Mucosa of gallbladder (tissue), 1 donor: ENCODE results near the gene USP17L27. TPM values are rescaled to one million over a fixed set of nuclear protein-coding genes. Genes with fewer than 3 reads are reported as not detected.
"Not testable (repeated sequence)": the region's sequence is repeated elsewhere in the genome, so short reads cannot be mapped to it uniquely, and the experiment has no call there.

Experiments used
- DNase-seq: peaks from one replicate; pipeline ENCODE4 v3.0.0-alpha.2; 2020; ENCODE audit warnings: low spot score
- total RNA-seq: library from RNA; stranded (reverse); gene quantifications from one replicate; pipeline ENCODE4 v1.2.1, GENCODE V29; 2021
- donor health status: DM: no; HTN: no; CAD: no.

The USP17L27 gene, protein sequence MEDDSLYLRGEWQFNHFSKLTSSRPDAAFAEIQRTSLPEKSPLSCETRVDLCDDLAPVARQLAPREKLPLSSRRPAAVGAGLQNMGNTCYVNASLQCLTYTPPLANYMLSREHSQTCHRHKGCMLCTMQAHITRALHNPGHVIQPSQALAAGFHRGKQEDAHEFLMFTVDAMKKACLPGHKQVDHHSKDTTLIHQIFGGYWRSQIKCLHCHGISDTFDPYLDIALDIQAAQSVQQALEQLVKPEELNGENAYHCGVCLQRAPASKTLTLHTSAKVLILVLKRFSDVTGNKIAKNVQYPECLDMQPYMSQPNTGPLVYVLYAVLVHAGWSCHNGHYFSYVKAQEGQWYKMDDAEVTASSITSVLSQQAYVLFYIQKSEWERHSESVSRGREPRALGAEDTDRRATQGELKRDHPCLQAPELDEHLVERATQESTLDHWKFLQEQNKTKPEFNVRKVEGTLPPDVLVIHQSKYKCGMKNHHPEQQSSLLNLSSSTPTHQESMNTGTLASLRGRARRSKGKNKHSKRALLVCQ
- not detected for total RNA-seq

DNA sequence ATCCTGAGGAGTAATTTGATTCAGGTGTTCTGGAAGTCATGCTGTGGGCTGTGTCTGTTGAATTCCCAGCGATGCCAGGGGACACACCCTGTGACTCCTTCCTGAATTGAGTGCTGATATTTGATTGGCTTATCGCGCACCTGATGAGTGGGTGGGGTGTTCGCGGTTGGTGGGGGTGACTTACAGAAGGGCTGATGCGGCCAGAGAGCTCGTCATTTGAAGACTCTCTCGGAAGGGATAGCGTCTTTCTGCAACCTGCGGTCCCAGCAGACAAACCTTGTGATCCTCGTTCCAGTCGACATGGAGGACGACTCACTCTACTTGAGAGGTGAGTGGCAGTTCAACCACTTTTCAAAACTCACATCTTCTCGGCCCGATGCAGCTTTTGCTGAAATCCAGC is at the start of gene USP17L27:
Gene USP17L27, plus strand, starts transcription at position 301 of the 400 bp plus-strand sequence. Its CDS starts 0 bp downstream, at position 301.
- not testable (repeated sequence) for DNase-seq

DNA sequence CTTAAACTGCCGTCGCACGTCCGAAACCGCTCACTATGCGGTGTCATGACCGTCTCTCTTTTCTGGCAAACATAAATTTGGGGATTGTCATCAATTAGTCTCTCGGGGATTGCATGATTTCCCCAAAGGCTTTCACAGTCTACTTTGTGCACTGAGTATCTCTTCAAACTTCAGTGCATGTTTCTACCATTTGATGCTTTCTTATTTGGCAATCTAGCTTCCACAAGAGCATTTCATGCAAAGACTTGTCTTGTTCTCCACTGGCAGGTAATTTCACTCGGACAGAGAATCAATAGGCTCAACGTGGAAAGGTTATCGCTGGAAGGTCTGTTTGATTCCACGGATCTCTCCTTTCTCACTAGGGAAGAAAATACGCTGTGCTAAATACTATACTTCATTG is 19.8 kb upstream of the USP17L27 start:
- not testable (repeated sequence) for DNase-seq

DNA sequence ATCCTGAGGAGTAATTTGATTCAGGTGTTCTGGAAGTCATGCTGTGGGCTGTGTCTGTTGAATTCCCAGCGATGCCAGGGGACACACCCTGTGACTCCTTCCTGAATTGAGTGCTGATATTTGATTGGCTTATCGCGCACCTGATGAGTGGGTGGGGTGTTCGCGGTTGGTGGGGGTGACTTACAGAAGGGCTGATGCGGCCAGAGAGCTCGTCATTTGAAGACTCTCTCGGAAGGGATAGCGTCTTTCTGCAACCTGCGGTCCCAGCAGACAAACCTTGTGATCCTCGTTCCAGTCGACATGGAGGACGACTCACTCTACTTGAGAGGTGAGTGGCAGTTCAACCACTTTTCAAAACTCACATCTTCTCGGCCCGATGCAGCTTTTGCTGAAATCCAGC is 19.1 kb upstream of the USP17L27 start, which contains the start of gene USP17L24:
Gene USP17L24, plus strand, starts transcription at position 301 of the 400 bp plus-strand sequence. Its CDS starts 0 bp downstream, at position 301.
- DNase-seq, result not testable (repeated sequence)

DNA sequence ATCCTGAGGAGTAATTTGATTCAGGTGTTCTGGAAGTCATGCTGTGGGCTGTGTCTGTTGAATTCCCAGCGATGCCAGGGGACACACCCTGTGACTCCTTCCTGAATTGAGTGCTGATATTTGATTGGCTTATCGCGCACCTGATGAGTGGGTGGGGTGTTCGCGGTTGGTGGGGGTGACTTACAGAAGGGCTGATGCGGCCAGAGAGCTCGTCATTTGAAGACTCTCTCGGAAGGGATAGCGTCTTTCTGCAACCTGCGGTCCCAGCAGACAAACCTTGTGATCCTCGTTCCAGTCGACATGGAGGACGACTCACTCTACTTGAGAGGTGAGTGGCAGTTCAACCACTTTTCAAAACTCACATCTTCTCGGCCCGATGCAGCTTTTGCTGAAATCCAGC is 14.3 kb upstream of the USP17L27 start, which contains the start of gene USP17L25:
Gene USP17L25, plus strand, starts transcription at position 301 of the 400 bp plus-strand sequence. Its CDS starts 0 bp downstream, at position 301.
- DNase-seq, result not testable (repeated sequence)

DNA sequence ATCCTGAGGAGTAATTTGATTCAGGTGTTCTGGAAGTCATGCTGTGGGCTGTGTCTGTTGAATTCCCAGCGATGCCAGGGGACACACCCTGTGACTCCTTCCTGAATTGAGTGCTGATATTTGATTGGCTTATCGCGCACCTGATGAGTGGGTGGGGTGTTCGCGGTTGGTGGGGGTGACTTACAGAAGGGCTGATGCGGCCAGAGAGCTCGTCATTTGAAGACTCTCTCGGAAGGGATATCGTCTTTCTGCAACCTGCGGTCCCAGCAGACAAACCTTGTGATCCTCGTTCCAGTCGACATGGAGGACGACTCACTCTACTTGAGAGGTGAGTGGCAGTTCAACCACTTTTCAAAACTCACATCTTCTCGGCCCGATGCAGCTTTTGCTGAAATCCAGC is 9.6 kb upstream of the USP17L27 start, which contains the start of gene USP17L26:
Gene USP17L26, plus strand, starts transcription at position 301 of the 400 bp plus-strand sequence. Its CDS starts 0 bp downstream, at position 301.
- not testable (repeated sequence) for DNase-seq

DNA sequence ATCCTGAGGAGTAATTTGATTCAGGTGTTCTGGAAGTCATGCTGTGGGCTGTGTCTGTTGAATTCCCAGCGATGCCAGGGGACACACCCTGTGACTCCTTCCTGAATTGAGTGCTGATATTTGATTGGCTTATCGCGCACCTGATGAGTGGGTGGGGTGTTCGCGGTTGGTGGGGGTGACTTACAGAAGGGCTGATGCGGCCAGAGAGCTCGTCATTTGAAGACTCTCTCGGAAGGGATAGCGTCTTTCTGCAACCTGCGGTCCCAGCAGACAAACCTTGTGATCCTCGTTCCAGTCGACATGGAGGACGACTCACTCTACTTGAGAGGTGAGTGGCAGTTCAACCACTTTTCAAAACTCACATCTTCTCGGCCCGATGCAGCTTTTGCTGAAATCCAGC is 4.8 kb upstream of the USP17L27 start, which contains the start of gene USP17L5:
Gene USP17L5, plus strand, starts transcription at position 301 of the 400 bp plus-strand sequence. Its CDS starts 0 bp downstream, at position 301.
- not testable (repeated sequence) for DNase-seq

DNA sequence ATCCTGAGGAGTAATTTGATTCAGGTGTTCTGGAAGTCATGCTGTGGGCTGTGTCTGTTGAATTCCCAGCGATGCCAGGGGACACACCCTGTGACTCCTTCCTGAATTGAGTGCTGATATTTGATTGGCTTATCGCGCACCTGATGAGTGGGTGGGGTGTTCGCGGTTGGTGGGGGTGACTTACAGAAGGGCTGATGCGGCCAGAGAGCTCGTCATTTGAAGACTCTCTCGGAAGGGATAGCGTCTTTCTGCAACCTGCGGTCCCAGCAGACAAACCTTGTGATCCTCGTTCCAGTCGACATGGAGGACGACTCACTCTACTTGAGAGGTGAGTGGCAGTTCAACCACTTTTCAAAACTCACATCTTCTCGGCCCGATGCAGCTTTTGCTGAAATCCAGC is 4.6 kb downstream of the USP17L27 start, which contains the start of gene USP17L28:
Gene USP17L28, plus strand, starts transcription at position 301 of the 400 bp plus-strand sequence. Its CDS starts 0 bp downstream, at position 301.
- DNase-seq, result not testable (repeated sequence)

DNA sequence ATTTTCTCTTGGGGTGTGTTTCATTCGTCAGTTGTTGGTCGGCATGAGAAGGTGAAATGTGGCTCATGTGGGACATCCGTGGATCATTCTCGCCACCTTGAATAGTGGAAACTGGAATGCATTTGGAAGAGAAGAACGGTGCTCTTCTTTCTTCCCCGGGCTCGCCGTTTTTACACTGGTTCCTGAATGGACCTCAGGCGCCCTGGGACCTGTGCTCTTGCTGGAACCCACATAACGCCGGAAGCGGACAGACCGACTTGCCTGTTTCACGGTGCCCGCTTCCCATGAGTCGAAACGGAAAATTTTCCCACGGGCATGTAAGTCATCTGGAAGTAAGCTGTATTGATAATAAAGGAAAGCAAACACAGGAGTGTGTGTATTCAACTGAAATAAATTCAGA is 6.9 kb downstream of the USP17L27 start:
- DNase-seq, result not testable (repeated sequence)

DNA sequence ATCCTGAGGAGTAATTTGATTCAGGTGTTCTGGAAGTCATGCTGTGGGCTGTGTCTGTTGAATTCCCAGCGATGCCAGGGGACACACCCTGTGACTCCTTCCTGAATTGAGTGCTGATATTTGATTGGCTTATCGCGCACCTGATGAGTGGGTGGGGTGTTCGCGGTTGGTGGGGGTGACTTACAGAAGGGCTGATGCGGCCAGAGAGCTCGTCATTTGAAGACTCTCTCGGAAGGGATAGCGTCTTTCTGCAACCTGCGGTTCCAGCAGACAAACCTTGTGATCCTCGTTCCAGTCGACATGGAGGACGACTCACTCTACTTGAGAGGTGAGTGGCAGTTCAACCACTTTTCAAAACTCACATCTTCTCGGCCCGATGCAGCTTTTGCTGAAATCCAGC is 9.4 kb downstream of the USP17L27 start, which contains the start of gene USP17L29:
Gene USP17L29, plus strand, starts transcription at position 301 of the 400 bp plus-strand sequence. Its CDS starts 0 bp downstream, at position 301.
- not testable (repeated sequence) for DNase-seq

DNA sequence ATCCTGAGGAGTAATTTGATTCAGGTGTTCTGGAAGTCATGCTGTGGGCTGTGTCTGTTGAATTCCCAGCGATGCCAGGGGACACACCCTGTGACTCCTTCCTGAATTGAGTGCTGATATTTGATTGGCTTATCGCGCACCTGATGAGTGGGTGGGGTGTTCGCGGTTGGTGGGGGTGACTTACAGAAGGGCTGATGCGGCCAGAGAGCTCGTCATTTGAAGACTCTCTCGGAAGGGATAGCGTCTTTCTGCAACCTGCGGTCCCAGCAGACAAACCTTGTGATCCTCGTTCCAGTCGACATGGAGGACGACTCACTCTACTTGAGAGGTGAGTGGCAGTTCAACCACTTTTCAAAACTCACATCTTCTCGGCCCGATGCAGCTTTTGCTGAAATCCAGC is 18.9 kb downstream of the USP17L27 start, which contains the start of gene USP17L30:
Gene USP17L30, plus strand, starts transcription at position 301 of the 400 bp plus-strand sequence. Its CDS starts 0 bp downstream, at position 301.
- not testable (repeated sequence) for DNase-seq

DNA sequence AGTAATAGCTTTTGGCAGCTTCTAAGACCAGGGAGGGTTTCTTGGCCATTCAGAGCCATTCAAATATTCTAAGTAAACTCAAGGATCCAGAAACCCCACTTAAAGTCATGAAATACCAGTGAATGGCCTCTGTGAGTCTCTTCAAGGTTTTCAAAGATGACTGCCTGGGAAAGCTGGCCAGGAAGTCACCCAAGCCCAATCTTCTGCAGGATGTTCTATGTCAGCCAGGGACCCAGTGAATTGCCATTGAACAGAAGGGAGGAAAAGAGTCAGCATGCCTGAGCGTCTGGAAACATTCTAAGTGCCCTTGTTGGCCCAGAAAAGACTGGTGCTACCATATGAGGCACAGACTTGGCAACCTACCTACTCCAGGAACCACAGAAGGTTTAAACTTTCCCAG is 35.9 kb downstream of the USP17L27 start:
- DNase-seq, result not testable (repeated sequence)

DNA sequence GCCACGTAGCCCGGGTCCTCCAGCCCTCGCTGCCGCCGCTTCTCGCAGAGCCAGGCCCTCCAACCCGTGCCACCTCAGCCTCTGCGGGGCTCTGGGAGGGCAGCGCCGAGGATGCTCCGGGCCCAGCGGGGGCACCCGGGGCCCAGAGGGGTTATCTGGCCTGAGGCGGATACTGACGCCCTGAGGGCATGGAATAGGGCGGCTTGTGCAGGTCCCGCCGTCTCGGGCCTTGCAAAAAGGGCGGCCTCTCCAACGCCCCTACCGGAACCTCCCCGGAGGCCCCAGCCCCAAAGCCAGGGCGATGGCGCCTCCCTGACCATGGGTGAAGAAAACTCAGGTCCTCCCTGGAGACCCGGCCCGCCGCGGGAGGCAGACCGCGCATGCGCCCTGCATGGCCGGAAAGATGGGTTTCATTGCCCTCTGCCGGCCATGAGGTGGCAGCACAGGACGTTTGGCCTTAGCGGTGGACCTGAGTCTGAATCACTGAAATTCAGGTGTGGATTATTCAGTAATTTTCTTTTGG is 37.1 kb downstream of the USP17L27 start:
- peak; percentile 31 for DNase-seq

DNA sequence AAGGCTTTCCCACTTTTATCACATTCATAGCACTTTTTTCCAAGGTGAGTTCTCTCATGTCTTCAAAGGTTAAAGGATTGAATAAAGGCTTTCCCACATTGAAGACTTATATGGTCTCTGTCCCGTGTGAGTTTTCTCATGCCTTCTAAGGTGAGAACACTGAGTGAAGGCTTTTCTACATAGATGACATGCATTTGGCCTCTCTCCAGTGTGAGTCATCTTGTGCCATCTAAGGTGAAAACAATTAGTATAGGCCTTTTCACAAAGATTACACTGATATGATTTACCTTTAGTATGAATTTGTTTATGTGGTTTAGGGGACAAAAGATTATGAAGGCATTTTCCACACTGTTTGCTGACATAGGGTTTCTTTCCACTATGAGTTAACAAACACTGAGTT is 40.2 kb downstream of the USP17L27 start:
- no peak for DNase-seq

DNA sequence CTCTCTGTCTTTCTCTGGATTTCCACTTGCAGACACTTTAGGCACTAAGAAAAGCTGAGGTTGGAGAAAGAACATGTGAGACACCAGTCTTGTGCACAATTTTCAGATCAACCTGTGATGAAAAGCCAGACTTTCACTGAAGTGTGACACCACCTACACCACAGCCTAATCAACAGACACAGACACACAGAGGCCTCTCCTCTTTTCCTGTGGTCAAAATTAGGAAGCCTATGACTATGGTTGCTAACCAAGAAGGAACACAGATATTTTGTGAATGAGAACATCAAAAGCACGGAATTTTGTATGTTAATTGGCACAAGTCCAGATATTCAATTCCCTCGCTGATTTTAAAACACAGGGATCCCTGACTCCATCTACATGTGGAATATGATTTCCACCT is 45.1 kb downstream of the USP17L27 start:
- not testable (repeated sequence) for DNase-seq

Other genes starting within 250 kb of the USP17L27 start
- not detected for gene FAM90A26, start 173.7 kb upstream of the USP17L27 start, total RNA-seq
- gene USP17L10, start 133.5 kb upstream of the USP17L27 start, total RNA-seq, result not detected
- gene USP17L11, start 128.7 kb upstream of the USP17L27 start, total RNA-seq, result not detected
- not detected for gene USP17L12, start 124.0 kb upstream of the USP17L27 start, total RNA-seq
- not detected for gene USP17L13, start 119.3 kb upstream of the USP17L27 start, total RNA-seq
- gene USP17L15, start 109.8 kb upstream of the USP17L27 start, total RNA-seq, result not detected
- gene USP17L17, start 100.3 kb upstream of the USP17L27 start, total RNA-seq, result not detected
- gene USP17L18, start 95.5 kb upstream of the USP17L27 start, total RNA-seq, result not detected
- not detected for gene USP17L19, start 90.8 kb upstream of the USP17L27 start, total RNA-seq
- not detected for gene USP17L20, start 86.0 kb upstream of the USP17L27 start, total RNA-seq
- not detected for gene USP17L21, start 81.3 kb upstream of the USP17L27 start, total RNA-seq
- gene USP17L22, start 76.5 kb upstream of the USP17L27 start, total RNA-seq, result not detected
- gene USP17L24, start 19.0 kb upstream of the USP17L27 start, total RNA-seq, result not detected
- gene USP17L25, start 14.2 kb upstream of the USP17L27 start, total RNA-seq, result not detected
- not detected for gene USP17L26, start 9.5 kb upstream of the USP17L27 start, total RNA-seq
- gene USP17L5, start 4.7 kb upstream of the USP17L27 start, total RNA-seq, result not detected
- not detected for gene USP17L28, start 4.7 kb downstream of the USP17L27 start, total RNA-seq
- gene USP17L29, start 9.5 kb downstream of the USP17L27 start, total RNA-seq, result not detected
- gene USP17L30, start 19.0 kb downstream of the USP17L27 start, total RNA-seq, result not detected
- gene DEFB131A, start 100.3 kb downstream of the USP17L27 start, total RNA-seq, result not detected